Epithelial cell of esophagus (primary cell): ENCODE data around the gene GIMAP1.

ENCODE experiments used
- DNase-seq: peaks from one replicate; pipeline ENCODE4 v3.0.0; 2010; ENCODE audit warnings: low read depth
- H3K4me3 ChIP-seq: 2 replicates; pipeline ENCODE4 v1.5.1; 2011; ENCODE audit warnings: mild to moderate bottlenecking, low read length, control low read depth
- TF ChIP-seq, protein P1 (sequence below): IDR thresholded peaks from 2 replicates; pipeline ENCODE4 v1.5.1; 2011; ENCODE audit warnings: low read depth, mild to moderate bottlenecking, low read length, control low read depth, inconsistent platforms; ENCODE audit not compliant: insufficient read depth; ENCODE audit errors: missing control alignments

Gene GIMAP1

DNA sequence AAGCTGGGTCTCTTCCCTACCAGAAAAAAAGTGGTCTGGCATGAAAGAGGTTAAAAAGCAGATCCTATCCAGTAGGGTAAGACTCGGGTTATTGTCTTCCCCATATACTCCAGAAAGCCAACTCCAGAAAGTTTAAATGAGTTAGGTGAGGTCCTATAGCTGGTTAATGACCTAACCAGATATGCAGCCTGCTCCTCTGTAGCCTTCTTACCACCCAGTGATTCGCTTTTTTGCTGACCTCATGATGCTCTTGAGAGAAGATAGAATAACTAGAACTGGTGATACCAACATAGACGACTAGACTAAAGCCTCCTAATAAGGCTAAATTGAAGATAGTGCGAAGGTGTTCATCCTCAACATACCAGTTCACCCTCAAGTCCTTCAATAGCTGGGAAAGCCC is 675 bp upstream of the GIMAP1 start:
- TF ChIP-seq, protein P1, sequence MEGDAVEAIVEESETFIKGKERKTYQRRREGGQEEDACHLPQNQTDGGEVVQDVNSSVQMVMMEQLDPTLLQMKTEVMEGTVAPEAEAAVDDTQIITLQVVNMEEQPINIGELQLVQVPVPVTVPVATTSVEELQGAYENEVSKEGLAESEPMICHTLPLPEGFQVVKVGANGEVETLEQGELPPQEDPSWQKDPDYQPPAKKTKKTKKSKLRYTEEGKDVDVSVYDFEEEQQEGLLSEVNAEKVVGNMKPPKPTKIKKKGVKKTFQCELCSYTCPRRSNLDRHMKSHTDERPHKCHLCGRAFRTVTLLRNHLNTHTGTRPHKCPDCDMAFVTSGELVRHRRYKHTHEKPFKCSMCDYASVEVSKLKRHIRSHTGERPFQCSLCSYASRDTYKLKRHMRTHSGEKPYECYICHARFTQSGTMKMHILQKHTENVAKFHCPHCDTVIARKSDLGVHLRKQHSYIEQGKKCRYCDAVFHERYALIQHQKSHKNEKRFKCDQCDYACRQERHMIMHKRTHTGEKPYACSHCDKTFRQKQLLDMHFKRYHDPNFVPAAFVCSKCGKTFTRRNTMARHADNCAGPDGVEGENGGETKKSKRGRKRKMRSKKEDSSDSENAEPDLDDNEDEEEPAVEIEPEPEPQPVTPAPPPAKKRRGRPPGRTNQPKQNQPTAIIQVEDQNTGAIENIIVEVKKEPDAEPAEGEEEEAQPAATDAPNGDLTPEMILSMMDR = no peak
- no peak for DNase-seq
- no peak overlapping the region for H3K4me3 ChIP-seq

DNA sequence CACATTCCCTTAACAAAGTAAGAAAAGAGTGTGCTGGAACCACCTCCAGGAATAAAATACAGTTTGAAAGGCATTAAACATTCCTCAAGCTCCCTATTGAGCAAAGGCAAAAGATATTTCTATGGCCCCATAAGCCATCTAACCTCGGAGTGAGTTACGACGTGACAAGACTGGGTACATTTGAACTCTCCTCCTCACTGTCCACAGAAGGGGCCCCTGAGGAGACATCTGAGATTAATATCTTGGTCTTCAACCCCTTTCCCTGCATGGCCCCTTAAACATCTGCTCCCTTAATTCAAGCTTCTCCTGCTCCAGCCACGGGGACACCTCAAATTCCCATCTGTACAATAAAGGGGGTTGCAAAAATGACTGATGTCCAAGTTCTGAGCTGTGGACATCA is 526 bp downstream of the GIMAP1 start:
- TF ChIP-seq, protein P1 = no peak
- no peak for DNase-seq
- no peak overlapping the region for H3K4me3 ChIP-seq

DNA sequence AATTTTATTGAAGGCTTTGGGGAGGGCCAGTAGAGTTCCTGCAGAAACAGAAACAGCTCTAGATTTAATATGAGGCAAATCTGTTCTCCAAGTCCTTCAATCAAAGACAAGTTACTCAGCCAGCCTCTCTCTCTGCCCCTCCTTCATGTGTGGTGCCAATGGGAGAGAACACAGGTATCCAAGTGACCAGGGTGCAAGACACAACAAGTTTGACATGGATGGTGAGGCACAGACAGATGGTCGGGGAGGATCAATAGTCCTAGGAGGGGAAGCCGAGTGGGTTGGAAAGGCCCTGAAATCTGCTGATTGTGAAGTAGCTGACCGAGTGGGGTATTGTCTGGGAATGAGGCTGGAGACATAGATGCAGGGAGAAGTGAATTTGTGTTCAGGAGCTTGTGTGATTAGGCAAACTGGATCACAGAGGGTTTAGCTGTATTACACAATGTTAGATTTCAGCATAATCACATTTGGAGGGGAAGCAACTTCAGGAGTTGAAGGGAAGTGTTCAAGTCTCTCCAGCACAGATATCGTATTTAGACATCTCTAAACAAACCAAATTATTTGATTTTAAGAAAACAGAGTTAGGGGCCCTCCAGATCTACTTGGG is 1.5 kb downstream of the GIMAP1 start:
- TF ChIP-seq, protein P1 = no peak
- H3K4me3 ChIP-seq = no peak overlapping the region
- DNase-seq = no peak

DNA sequence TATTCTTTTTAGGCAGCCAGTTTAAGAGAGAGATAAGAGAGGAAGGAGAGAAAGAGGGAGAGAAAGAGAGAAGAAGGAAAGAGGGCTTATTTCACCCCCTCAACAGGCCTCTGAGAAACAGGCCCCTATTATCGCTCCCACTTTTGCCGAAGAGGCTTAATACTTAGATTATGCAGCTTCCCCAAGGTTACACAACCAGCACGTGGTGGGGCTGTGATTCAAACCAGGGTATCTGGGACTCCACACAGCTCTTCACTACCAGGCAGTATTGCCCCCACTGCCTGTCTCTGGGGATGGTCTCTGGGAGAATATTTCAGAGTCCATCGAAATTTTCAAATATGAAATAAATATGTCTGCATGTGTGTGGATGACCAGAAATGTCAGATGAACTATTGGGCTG is 3.0 kb downstream of the GIMAP1 start:
- DNase-seq = no peak
- no peak overlapping the region for H3K4me3 ChIP-seq
- TF ChIP-seq, protein P1 = no peak

DNA sequence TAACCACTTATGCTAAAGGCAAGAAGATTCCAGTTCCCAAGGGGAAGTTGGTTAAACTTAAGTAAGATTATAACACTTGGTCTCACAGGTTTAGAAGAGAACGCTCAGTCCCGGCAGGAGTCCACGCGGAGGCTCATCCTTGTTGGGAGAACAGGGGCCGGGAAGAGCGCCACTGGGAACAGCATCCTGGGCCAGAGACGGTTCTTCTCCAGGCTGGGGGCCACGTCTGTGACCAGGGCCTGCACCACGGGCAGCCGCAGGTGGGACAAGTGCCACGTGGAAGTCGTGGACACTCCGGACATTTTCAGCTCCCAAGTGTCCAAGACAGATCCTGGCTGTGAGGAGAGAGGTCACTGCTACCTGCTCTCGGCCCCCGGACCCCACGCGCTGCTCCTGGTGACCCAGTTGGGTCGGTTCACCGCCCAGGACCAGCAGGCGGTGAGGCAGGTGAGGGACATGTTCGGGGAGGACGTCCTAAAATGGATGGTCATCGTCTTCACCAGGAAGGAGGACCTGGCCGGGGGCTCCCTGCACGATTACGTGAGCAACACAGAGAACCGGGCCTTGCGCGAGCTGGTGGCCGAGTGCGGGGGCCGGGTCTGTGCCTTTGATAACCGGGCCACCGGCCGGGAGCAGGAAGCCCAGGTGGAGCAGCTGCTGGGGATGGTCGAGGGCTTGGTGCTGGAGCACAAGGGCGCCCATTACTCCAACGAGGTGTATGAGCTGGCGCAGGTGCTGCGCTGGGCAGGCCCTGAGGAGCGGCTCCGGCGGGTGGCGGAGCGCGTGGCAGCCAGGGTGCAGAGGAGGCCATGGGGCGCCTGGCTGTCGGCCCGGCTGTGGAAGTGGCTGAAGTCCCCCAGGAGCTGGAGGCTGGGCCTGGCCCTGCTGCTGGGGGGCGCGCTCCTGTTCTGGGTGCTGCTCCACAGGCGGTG is 3.8 kb downstream of the GIMAP1 start:
- H3K4me3 ChIP-seq = no peak overlapping the region
- DNase-seq = no peak
- TF ChIP-seq, protein P1 = no peak

DNA sequence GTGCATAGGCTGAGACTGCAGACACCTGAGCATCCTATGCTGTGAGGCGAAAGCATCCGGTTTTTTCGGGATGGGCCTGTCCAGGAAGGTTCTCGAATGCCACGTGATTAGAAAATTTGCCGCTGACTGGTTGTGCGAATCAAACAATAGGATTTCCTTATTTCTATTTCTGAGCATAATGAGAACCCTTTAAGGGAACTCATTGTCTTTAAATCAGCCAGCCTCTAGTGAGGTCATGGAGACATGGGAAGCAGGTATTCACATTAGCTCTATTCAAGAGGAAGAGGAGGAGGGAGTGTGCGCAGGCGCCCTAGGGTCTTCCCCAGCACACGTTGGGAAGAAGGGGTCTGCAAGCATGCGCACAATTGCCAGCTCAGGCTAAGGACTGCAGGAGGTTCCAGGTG is 5.6 kb downstream of the GIMAP1 start:
- no peak overlapping the region for H3K4me3 ChIP-seq
- no peak for DNase-seq
- TF ChIP-seq, protein P1 = no peak
